ENCODE data around the gene ARG2.

Gene ARG2

GRCh38 chr14:67641902-67642749 is 22.4 kb downstream of the ARG2 start:
- peak; percentile 63 for DNase-seq

- no peak for DNase-seq
Observed at GRCh38 chr14:67643713-67644112, 24.0 kb downstream of the ARG2 start.

DNA sequence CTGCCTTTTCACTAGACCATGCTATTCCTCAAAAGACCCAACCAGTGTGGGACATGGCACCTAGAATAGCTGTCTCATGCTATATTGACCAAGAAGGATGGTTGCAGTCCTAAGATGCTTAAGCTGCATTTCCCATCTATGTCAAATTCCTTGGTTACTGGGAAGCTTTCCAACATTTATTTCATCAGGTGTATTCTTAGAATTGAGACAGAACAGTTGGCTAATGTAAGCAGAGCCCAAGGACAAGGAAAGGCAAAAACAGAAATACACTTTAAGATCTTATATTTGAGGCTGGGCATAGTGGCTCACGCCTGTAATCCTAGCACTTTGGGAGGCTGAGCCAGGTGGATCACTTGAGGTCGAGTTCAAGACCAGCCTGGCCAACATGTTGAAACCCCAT is 24.7 kb downstream of the ARG2 start:
- no peak for DNase-seq

- no peak for DNase-seq
Observed at GRCh38 chr14:67645414-67645813, 25.7 kb downstream of the ARG2 start.

- DNase-seq = no peak
Observed at GRCh38 chr14:67646131-67646530, 26.4 kb downstream of the ARG2 start.

GRCh38 chr14:67650151-67650550 is 30.4 kb downstream of the ARG2 start:
- no peak for DNase-seq

- DNase-seq = no peak
Observed at GRCh38 chr14:67650694-67651093, 31.0 kb downstream of the ARG2 start.

DNA sequence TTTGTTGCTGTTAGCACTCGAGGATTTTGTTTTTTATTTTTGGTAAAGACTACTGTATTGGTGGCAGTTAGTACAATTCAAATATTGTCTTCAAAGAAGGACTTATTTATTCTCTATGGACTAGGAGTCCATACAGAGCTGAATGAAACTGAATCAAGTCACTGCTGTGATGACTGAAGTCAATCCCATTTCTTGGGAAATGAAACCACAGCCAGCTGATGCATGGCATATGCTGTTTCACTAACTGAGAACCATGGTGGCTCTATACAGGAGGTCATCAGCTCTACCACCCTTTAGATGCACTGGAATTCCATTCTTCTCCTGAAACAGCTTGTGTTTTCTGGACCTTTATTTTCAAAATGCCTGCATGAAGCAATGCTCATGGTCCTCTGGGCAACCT is 32.5 kb downstream of the ARG2 start:
- no peak for DNase-seq

DNA sequence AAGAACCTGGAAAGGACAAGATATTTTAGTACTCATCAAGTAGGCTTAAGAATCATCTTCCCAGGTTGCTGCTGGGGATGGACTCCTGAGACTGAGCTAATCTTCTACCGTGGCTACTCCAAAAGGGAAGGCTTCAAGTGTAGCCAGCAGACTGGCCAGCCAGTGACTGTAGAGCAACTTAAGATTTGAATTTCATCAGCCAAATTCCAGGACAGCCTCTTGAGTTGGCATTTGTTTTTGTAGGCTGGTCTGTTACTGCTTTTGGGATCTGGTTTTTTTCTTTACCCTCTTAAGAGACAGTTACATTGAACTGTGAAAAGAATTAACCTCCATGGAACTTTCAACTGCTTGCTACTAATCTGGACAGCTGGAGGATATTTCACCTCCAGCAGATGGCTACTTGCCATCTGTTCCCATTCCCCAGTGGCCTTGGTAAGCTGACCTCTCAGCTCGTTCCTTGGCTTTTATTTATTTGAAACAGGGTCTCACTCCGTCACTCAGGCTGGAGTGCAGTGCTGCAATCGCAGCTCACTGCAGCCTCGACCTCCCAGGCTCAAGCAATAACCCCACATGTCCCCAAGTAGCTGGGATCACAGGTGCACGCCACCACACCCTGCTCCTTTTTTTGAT is 34.0 kb downstream of the ARG2 start:
- DNase-seq = no peak

- DNase-seq = no peak
Observed at GRCh38 chr14:67663633-67664032, 43.9 kb downstream of the ARG2 start.

DNA sequence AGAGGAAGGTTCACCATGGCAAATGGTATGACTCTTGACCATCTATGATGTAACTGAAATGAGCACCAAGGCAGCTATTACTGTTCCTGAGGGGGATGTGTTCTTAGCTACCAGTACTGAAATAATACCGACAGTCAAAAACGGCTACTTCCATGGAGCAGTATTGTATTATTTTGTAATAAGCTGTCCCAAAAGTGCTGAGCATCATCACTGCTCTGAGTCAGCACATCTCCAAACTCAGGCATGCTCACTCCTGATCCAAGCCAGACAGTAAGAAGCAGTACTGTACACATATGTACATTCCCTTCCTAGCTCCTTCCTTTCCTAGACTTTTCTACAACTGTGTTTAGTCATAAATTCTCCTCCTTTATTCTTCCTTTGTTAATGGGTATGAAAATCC is 46.1 kb downstream of the ARG2 start:
- no peak for DNase-seq

DNA sequence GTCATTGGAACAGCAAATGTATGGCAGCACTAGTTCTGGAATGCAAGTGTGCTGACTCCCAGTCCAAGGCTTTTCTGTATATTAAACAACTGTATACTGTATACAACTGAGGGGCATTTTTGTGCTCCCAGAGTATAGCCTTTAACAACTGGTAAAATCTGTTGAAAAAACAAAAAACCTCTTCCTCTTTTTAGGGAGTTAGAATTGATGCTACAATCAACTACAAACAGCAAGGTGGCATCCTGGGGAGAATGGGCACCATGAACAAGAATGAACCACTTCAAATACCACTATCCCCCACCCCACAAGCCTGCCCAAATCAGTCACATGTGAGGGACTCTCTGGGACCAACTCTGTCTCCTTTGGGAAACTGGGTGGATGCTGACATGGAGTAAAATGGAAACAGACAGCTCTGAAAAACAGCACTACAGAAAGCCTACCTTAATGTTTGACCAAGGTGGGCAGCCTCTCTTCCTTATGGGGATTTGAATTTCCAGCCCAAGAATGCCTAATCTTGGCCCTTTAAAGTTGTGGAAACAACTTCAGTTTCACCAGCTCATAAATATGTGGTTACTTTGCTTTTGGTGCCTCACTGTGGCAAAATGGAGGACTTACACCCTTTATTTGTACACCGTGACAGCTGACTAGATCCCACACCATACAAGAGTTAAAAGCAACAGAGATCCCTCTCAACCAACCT is 47.2 kb downstream of the ARG2 start:
- peak; percentile 79 for DNase-seq

- DNase-seq = no peak
Observed at GRCh38 chr14:67668559-67668958, 48.8 kb downstream of the ARG2 start.

DNA sequence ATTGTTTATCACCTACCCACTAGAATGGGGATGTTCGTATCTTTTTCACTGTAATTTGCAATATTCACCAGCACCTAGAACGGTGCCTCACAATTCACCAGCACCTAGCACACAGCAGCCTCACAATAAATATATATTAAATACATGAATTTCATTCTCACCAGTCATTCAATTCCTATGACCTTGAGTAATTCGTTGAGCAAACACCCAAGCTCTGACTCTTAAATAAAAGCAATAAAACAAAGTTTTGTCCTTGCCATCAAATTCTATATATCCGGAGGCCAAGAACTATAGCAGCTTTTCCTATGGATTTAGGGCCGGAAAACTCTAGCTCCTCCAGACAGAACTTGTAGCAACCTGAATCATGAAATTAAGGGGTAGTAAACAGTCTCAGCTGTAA is 53.7 kb downstream of the ARG2 start:
- no peak for DNase-seq

GRCh38 chr14:67674139-67674479 is 54.4 kb downstream of the ARG2 start:
- DNase-seq = peak; percentile 70

- DNase-seq = peak; percentile 78
Observed at GRCh38 chr14:67674480-67675218, 54.9 kb downstream of the ARG2 start, which contains the start of gene VTI1B. Gene VTI1B, minus strand, starts transcription at chr14:67674632. Its CDS starts 143 bp downstream, at chr14:67674489.

- DNase-seq = peak; percentile 32
Observed at GRCh38 chr14:67675219-67675582, 55.5 kb downstream of the ARG2 start.

DNA sequence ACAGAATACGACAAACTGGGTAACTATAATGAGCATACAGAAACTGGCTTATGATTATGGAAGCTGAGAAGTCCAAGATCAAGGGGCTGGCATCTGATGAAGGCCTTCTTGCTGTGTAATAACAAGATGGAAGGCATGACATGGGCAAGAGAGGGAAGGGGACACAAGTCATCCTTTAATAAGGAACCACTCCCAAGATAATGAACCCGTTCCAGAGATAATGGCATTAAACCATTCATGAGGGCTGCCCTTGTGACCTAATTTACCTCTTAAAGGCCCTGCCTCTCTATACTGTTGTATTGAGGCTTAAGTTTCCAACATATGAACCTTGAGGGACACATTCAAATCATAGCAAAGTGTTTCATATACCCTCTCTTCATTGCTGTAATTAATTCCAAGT is 59.3 kb downstream of the ARG2 start:
- peak; percentile 57 for DNase-seq

GRCh38 chr14:67680121-67680602 is 60.4 kb downstream of the ARG2 start:
- peak; percentile 94 for DNase-seq

- DNase-seq = peak; percentile 78
Observed at GRCh38 chr14:67680941-67681340, 61.2 kb downstream of the ARG2 start.

DNA sequence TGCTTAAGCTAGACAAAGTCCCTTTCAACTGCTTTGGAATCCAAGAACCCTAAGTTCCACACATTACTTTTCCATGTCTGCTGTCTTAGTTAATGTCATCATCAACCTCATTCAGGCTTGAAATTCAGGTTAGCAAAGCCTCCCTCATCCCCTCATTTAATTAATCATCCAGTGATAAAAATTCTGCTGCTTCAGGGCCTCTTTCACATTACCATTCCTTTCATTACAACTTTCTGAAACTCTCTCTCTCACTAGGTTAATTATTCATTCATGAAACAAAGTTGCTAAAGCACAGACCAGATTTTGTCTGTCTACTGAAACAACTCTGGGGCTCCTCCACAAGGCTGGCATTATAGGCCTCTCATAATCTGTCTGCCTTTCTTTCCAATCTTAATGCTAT is 64.1 kb downstream of the ARG2 start:
- no peak for DNase-seq

GRCh38 chr14:67690011-67690410 is 70.3 kb downstream of the ARG2 start:
- DNase-seq = no peak

DNA sequence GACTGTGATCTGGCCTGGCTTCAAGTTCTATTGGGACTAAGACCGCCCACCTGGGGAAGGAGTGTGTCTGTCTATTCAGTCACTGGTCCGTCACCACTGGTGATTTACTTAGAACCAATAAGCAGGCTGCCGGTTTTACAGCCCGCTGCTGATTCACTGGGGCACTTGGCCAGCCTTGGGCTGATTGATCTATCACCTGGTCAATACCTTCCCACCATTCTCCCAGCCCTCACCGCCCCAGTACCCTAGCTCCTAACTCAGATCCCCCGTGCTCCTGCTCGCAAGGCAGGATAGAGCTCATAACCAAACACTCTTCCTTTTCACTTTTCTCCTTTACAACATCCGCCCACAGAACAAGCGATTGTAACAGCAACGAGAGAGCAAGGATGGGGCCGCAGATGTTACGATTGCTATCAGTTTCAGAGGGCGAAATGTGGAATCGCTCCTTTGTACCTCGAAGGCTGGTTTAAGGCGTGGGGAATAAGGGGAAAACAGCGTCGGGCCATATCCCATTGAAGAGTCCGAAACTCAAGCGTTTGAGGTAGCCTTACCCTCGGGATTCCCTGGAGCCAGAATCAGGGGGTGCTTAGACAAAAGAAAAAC is 75.2 kb downstream of the ARG2 start:
- peak; percentile 95 for DNase-seq
